Gastroesophageal sphincter (tissue), 3 donors: ENCODE data around the gene VOPP1.

Experiments used
- POLR2A ChIP-seq, 2 donors: fragments of 450-650 bp; IDR thresholded peaks; one replicate each; pipeline ENCODE4 v1.6.1; 2017; ENCODE audit warnings: antibody characterized with exemption in 2 of 2, mild to moderate bottlenecking in 2 of 2, moderate library complexity in 1 of 2
- POLR2AphosphoS5 ChIP-seq: sonication (generic); formaldehyde crosslinking; IDR thresholded peaks from one replicate; pipeline ENCODE4 v1.6.1; 2017; ENCODE audit warnings: antibody characterized with exemption
- TF ChIP-seq, protein P1 (sequence below), 4 experiments: fragments of 200-600 bp in 2 of 4; fragments of 450-650 bp in 2 of 4; sonication (generic) in 1 of 4; IDR thresholded peaks; one replicate each; pipeline ENCODE4 v1.5.1; 2017 to 2019; ENCODE audit warnings: antibody characterized with exemption in 4 of 4, mild to moderate bottlenecking in 2 of 4, moderate library complexity in 2 of 4

DNA sequence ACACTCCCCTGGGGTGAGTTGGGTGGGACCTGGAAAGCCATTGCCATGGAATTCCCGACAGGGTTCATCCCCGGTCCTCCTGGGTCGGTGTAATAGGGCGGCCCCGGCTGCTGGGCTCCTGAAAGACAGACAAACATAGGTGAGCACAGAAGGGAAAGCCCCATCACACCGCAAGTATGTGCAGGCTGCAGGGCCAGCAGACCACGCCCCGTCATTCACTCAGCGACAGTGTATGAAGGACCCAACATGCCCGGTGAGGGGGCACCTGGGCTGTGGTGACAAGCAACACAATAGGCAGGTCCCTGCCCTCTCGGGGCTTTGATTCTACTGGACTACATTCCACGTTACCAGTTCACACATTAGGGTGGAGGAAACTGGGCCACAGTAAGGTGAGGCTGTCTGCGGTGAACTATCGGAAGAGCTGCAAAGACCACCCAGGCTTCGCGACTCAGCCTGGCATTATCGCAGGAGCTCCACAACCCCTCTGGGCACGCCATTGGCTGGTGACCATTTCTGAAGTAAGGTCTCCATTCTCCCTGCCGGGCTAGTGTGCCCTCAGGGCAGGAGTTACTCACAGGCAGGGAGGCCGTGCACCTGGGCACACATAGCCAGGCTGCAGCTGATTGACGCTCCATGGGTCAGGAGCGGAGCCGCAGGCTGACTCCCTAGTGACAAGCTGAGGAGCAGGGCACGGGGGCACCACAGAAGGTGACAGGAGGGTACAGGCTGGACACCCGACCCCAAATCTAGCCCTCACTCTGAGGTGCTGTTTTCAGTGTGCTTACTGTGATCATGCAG is 99.2 kb downstream of the VOPP1 start:
- TF ChIP-seq, protein P1, sequence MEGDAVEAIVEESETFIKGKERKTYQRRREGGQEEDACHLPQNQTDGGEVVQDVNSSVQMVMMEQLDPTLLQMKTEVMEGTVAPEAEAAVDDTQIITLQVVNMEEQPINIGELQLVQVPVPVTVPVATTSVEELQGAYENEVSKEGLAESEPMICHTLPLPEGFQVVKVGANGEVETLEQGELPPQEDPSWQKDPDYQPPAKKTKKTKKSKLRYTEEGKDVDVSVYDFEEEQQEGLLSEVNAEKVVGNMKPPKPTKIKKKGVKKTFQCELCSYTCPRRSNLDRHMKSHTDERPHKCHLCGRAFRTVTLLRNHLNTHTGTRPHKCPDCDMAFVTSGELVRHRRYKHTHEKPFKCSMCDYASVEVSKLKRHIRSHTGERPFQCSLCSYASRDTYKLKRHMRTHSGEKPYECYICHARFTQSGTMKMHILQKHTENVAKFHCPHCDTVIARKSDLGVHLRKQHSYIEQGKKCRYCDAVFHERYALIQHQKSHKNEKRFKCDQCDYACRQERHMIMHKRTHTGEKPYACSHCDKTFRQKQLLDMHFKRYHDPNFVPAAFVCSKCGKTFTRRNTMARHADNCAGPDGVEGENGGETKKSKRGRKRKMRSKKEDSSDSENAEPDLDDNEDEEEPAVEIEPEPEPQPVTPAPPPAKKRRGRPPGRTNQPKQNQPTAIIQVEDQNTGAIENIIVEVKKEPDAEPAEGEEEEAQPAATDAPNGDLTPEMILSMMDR (IDR thresholded peaks at IDR 0.05): no peak
- TF ChIP-seq POLR2A (IDR thresholded peaks at IDR 0.05) (no peak), POLR2AphosphoS5 (no peak)
